GM23338 (cell line): ENCODE results near the gene MAPKBP1. TPM values are rescaled to one million over a fixed set of nuclear protein-coding genes. Genes with fewer than 3 reads are reported as not detected.

Experiments used
- ATAC-seq: fragments of 200-7000 bp; cut with Tn5 transposase; 3 replicates; pipeline ENCODE4 v1.9.1; 2020
- DNase-seq: peaks from one replicate; pipeline ENCODE4 v3.0.0-alpha.2; 2015; ENCODE audit warnings: low spot score
- H2AFZ ChIP-seq: fragments of 200-600 bp; sonication (generic); 2 replicates; pipeline ENCODE4 v1.8.0; 2016; ENCODE audit warnings: antibody characterized with exemption, mild to moderate bottlenecking, moderate library complexity
- H3F3A ChIP-seq: fragments of 200-600 bp; sonication (generic); replicated peaks from 2 replicates; pipeline ENCODE4 v1.8.0; 2017; ENCODE audit warnings: antibody characterized with exemption, mixed run types, low read depth
- H3K27ac ChIP-seq: fragments of 200-600 bp; sonication (generic); 2 replicates; pipeline ENCODE4 v1.6.1; 2016; ENCODE audit warnings: low read depth
- H3K27me3 ChIP-seq: fragments of 200-600 bp; sonication (generic); 2 replicates; pipeline ENCODE4 v1.8.0; 2016; ENCODE audit warnings: mild to moderate bottlenecking, mixed run types, moderate library complexity; ENCODE audit not compliant: insufficient read depth
- H3K36me3 ChIP-seq: fragments of 200-600 bp; sonication (generic); 2 replicates; pipeline ENCODE4 v1.8.0; 2016; ENCODE audit warnings: mild to moderate bottlenecking; ENCODE audit not compliant: insufficient read depth
- H3K4me1 ChIP-seq: fragments of 200-600 bp; sonication (generic); 2 replicates; pipeline ENCODE4 v1.8.0; 2016; ENCODE audit warnings: mild to moderate bottlenecking, moderate library complexity; ENCODE audit not compliant: insufficient read depth
- H3K4me2 ChIP-seq: fragments of 200-600 bp; sonication (generic); 2 replicates; pipeline ENCODE4 v1.7.1; 2017; ENCODE audit warnings: mixed run types
- H3K4me3 ChIP-seq: fragments of 200-600 bp; sonication (generic); 2 replicates; pipeline ENCODE4 v1.6.1; 2016; ENCODE audit warnings: mixed run types
- H3K79me2 ChIP-seq: fragments of 200-600 bp; sonication (generic); replicated peaks from 2 replicates; pipeline ENCODE4 v1.8.0; 2017; ENCODE audit warnings: mild to moderate bottlenecking; ENCODE audit not compliant: insufficient read depth
- H3K9me2 ChIP-seq: fragments of 200-600 bp; sonication (generic); 2 replicates; pipeline ENCODE4 v1.8.0; 2017; ENCODE audit not compliant: insufficient read depth
- H4K20me1 ChIP-seq: fragments of 200-600 bp; sonication (generic); replicated peaks from 2 replicates; pipeline ENCODE4 v1.8.0; 2017; ENCODE audit warnings: mild to moderate bottlenecking; ENCODE audit not compliant: insufficient read depth
- H3K27ac Mint-ChIP-seq: 2 replicates; pipeline ENCODE4 v1.8.0; 2020; ENCODE audit warnings: inconsistent platforms, mild to moderate bottlenecking, moderate library complexity, mixed read lengths
- H3K27me3 Mint-ChIP-seq: 3 replicates; pipeline ENCODE4 v1.8.0; 2022; ENCODE audit warnings: low read depth, mild to moderate bottlenecking, moderate library complexity, mixed read lengths, inconsistent platforms; ENCODE audit not compliant: insufficient read depth, poor library complexity
- H3K36me3 Mint-ChIP-seq: 3 replicates; pipeline ENCODE4 v1.8.0; 2021; ENCODE audit warnings: low read depth, mild to moderate bottlenecking, inconsistent platforms, moderate library complexity, mixed read lengths
- H3K4me1 Mint-ChIP-seq: 3 replicates; pipeline ENCODE4 v1.8.0; 2020; ENCODE audit warnings: mild to moderate bottlenecking, inconsistent platforms, mixed read lengths
- H3K4me3 Mint-ChIP-seq: 3 replicates; pipeline ENCODE4 v1.8.0; 2021; ENCODE audit warnings: moderate library complexity, mild to moderate bottlenecking, inconsistent platforms, mixed read lengths
- H3K9me3 Mint-ChIP-seq: 3 replicates; pipeline ENCODE4 v1.8.0; 2020; ENCODE audit warnings: moderate library complexity, mild to moderate bottlenecking, inconsistent platforms, mixed read lengths
- CTCF ChIP-seq, 2 experiments: fragments of 200-600 bp in 1 of 2; sonication (generic) in 1 of 2; conservative IDR thresholded peaks; 2 replicates each; pipeline versions ENCODE4 v1.5.1 to v1.6.1; 2016 to 2017; ENCODE audit warnings: antibody characterized with exemption in 2 of 2, low read depth in 2 of 2, mild to moderate bottlenecking in 2 of 2, moderate library complexity in 1 of 2
- JUNB ChIP-seq: IDR thresholded peaks from one replicate; pipeline ENCODE4 v1.6.1; 2016; ENCODE audit warnings: antibody characterized with exemption; ENCODE audit not compliant: unreplicated experiment
- NANOG ChIP-seq: IDR thresholded peaks from 2 replicates; pipeline ENCODE4 v1.6.1; 2016; ENCODE audit warnings: antibody characterized with exemption, borderline replicate concordance
- REST ChIP-seq: IDR thresholded peaks from one replicate; pipeline ENCODE4 v1.6.1; 2018; ENCODE audit warnings: antibody characterized with exemption; ENCODE audit not compliant: unreplicated experiment
- ZNF114 ChIP-seq: fragments of 250-450 bp; sonication (Bioruptor Pico); IDR thresholded peaks from 2 replicates; pipeline ENCODE4 v1.5.0; 2020; ENCODE audit warnings: mild to moderate bottlenecking, moderate library complexity
- ZNF462 ChIP-seq: fragments of 250-450 bp; sonication (Bioruptor Pico); IDR thresholded peaks from 2 replicates; pipeline ENCODE4 v1.5.0; 2020; ENCODE audit warnings: mild to moderate bottlenecking, moderate library complexity
- polyA plus RNA-seq: library from polyadenylated mRNA; unstranded; fragments of >200 nt; fragmentation: Nextera tagmentation; extraction: Ambion mirVana; gene quantifications from 2 replicates; pipeline ENCODE4 v1.2.1, GENCODE V29; 2016
- total RNA-seq: library from RNA; depleted of rRNA; stranded (reverse); fragments of >200 nt; shearing (Covaris generic); gene quantifications from 2 replicates; pipeline ENCODE4 v1.2.3, GENCODE V29; 2014

MAPKBP1 gene
- total and polyA plus RNA-seq, 2 experiments from 2014 or later = 1.9 to 8.9 TPM

GRCh38 chr15:41874736-41875135 lies 100.5 kb downstream of the MAPKBP1 start:
- DNase-seq = no peak
- H3K27me3 ChIP-seq = no peaks in the 10 kb centered on the region
- H3K4me3 ChIP-seq = no peak overlapping the region
- H3K79me2 ChIP-seq = no peaks in the 10 kb centered on the region
- no peak overlapping the region for H3K27ac ChIP-seq
- H3K4me3 Mint-ChIP-seq = no peak overlapping the region
- no peaks in the 10 kb centered on the region for H4K20me1 ChIP-seq
- H2AFZ ChIP-seq = no peak overlapping the region
- H3K27ac Mint-ChIP-seq = no peak overlapping the region
- H3K27me3 Mint-ChIP-seq = peaks cover 14% of the 10 kb centered on the region
- no peaks in the 10 kb centered on the region for H3F3A ChIP-seq
- H3K9me3 Mint-ChIP-seq = no peaks in the 10 kb centered on the region
- no peaks in the 10 kb centered on the region for H3K36me3 ChIP-seq
- H3K36me3 Mint-ChIP-seq = no peaks in the 10 kb centered on the region; the same call in 2 of the 3 replicates
- no peaks in the 10 kb centered on the region for H3K4me1 ChIP-seq
- H3K4me1 Mint-ChIP-seq = no peaks in the 10 kb centered on the region; the same call in 2 of the 3 replicates
- H3K4me2 ChIP-seq = no peak overlapping the region
- TF ChIP-seq ZNF114 (CRISPR knock-in tag) (no peak), CTCF (conservative IDR thresholded peaks at IDR 0.05; ENCODE audit: low read depth in 2 of 2) (no peak), JUNB (no peak), REST (no peak), ZNF462 (no peak), NANOG (no peak)
- no peaks in the 10 kb centered on the region for H3K9me2 ChIP-seq
- ATAC-seq = no peak
